Uterus (tissue), 2 donors: ENCODE results near the gene NR1D2.

ENCODE experiments used
- CTCF ChIP-seq, 4 experiments: fragments of 200-600 bp in 2 of 4; fragments of 450-650 bp in 2 of 4; sonication (generic) in 2 of 4; IDR thresholded peaks; one replicate each; pipeline ENCODE4 v1.5.1; 2016 to 2019; ENCODE audit warnings: antibody characterized with exemption in 4 of 4, mild to moderate bottlenecking in 2 of 4, moderate library complexity in 1 of 4
- POLR2A ChIP-seq, 2 donors: fragments of 450-650 bp; IDR thresholded peaks; one replicate each; pipeline ENCODE4 v1.6.1; 2016; ENCODE audit warnings: antibody characterized with exemption in 2 of 2, mild to moderate bottlenecking in 1 of 2, moderate library complexity in 1 of 2

GRCh38 chr3:23941440-23941839 is 3.6 kb upstream of the NR1D2 start:
- TF ChIP-seq CTCF (IDR thresholded peaks at IDR 0.05) = no peak
- TF ChIP-seq POLR2A (IDR thresholded peaks at IDR 0.05) = no peak
